ENCODE data around the gene PFDN1.

PFDN1 gene

GRCh38 chr5:140244525-140245025, 58.3 kb downstream of the PFDN1 start:
- H4K5ac ChIP-seq (ENCODE audit: low read length): no peak overlapping the region
- no CpG with 5 or more reads among the region's 14 CpGs for WGBS (ENCODE audit: extremely low coverage, insufficient coverage, low lambda C conversion rate)
- H3K79me2 ChIP-seq (ENCODE audit: control insufficient read depth, insufficient read depth, low read length): no peaks in the 10 kb centered on the region
- no peaks in the 10 kb centered on the region for H3K27me3 ChIP-seq (ENCODE audit: insufficient read depth, low read length, poor library complexity)
- DNase-seq: peak; percentile 95
- H3K23ac ChIP-seq (ENCODE audit: low read length): no peak overlapping the region
- H3K27ac ChIP-seq (ENCODE audit: low read depth, low read length): no peak overlapping the region
- H3K36me3 ChIP-seq (ENCODE audit: control insufficient read depth, insufficient read depth, low read length): no peaks in the 10 kb centered on the region
- H4K8ac ChIP-seq (ENCODE audit: low read depth, low read length): no peak overlapping the region
- H3K4me1 ChIP-seq (ENCODE audit: control insufficient read depth, low read depth, low read length): peaks cover 2% of the 10 kb centered on the region
- H3K56ac ChIP-seq (ENCODE audit: low read length): no peak overlapping the region
- no peak overlapping the region for H2BK120ac ChIP-seq (ENCODE audit: low read depth, low read length)
- H3K18ac ChIP-seq (ENCODE audit: low read length): no peak overlapping the region
- H2BK5ac ChIP-seq (ENCODE audit: low read length): no peak overlapping the region
- H2BK15ac ChIP-seq (replicated peaks; ENCODE audit: low read depth): no peak overlapping the region
- no peak overlapping the region for H3K9ac ChIP-seq (ENCODE audit: low read length)
- H2AK5ac ChIP-seq (ENCODE audit: low read length): no peak overlapping the region
- H3K79me1 ChIP-seq (ENCODE audit: low read length): no peaks in the 10 kb centered on the region
- H3K4me3 ChIP-seq (ENCODE audit: low read length): no peak overlapping the region
- no peak overlapping the region for H3K4me2 ChIP-seq (ENCODE audit: low read length)
- H3K4ac ChIP-seq (ENCODE audit: low read depth, low read length): no peak overlapping the region

- no peaks in the 10 kb centered on the region for H3K79me2 ChIP-seq (ENCODE audit: control insufficient read depth, insufficient read depth, low read length)
- H3K18ac ChIP-seq (ENCODE audit: low read length): no peak overlapping the region
- no peaks in the 10 kb centered on the region for H3K36me3 ChIP-seq (ENCODE audit: control insufficient read depth, insufficient read depth, low read length)
- H3K4me1 ChIP-seq (ENCODE audit: control insufficient read depth, low read depth, low read length): peaks cover 2% of the 10 kb centered on the region
- H3K56ac ChIP-seq (ENCODE audit: low read length): no peak overlapping the region
- no peak overlapping the region for H2BK5ac ChIP-seq (ENCODE audit: low read length)
- no peak overlapping the region for H4K8ac ChIP-seq (ENCODE audit: low read depth, low read length)
- DNase-seq: no peak
- no peak overlapping the region for H2BK15ac ChIP-seq (replicated peaks; ENCODE audit: low read depth)
- no peak overlapping the region for H4K5ac ChIP-seq (ENCODE audit: low read length)
- H3K79me1 ChIP-seq (ENCODE audit: low read length): no peaks in the 10 kb centered on the region
- H3K27ac ChIP-seq (ENCODE audit: low read depth, low read length): no peak overlapping the region
- H2BK120ac ChIP-seq (ENCODE audit: low read depth, low read length): no peak overlapping the region
- H3K4me2 ChIP-seq (ENCODE audit: low read length): no peak overlapping the region
- no peak overlapping the region for H3K4ac ChIP-seq (ENCODE audit: low read depth, low read length)
- H2AK5ac ChIP-seq (ENCODE audit: low read length): no peak overlapping the region
- WGBS (ENCODE audit: extremely low coverage, insufficient coverage, low lambda C conversion rate): no CpG with 5 or more reads among the region's 4 CpGs
- no peak overlapping the region for H3K4me3 ChIP-seq (ENCODE audit: low read length)
- no peaks in the 10 kb centered on the region for H3K27me3 ChIP-seq (ENCODE audit: insufficient read depth, low read length, poor library complexity)
- H3K23ac ChIP-seq (ENCODE audit: low read length): no peak overlapping the region
- no peak overlapping the region for H3K9ac ChIP-seq (ENCODE audit: low read length)
Measured at GRCh38 chr5:140243706-140244250, 59.1 kb downstream of the PFDN1 start.

- no peak overlapping the region for H4K8ac ChIP-seq (ENCODE audit: low read depth, low read length)
- H3K56ac ChIP-seq (ENCODE audit: low read length): no peak overlapping the region
- no peak overlapping the region for H3K23ac ChIP-seq (ENCODE audit: low read length)
- H3K36me3 ChIP-seq (ENCODE audit: control insufficient read depth, insufficient read depth, low read length): no peaks in the 10 kb centered on the region
- WGBS (ENCODE audit: extremely low coverage, insufficient coverage, low lambda C conversion rate): no CpG with 5 or more reads among the region's 4 CpGs
- no peak overlapping the region for H3K27ac ChIP-seq (ENCODE audit: low read depth, low read length)
- H3K4me1 ChIP-seq (ENCODE audit: control insufficient read depth, low read depth, low read length): peaks cover 2% of the 10 kb centered on the region
- no peaks in the 10 kb centered on the region for H3K27me3 ChIP-seq (ENCODE audit: insufficient read depth, low read length, poor library complexity)
- no peak overlapping the region for H3K9ac ChIP-seq (ENCODE audit: low read length)
- H3K4me2 ChIP-seq (ENCODE audit: low read length): no peak overlapping the region
- no peaks in the 10 kb centered on the region for H3K79me1 ChIP-seq (ENCODE audit: low read length)
- H4K5ac ChIP-seq (ENCODE audit: low read length): no peak overlapping the region
- H2BK15ac ChIP-seq (replicated peaks; ENCODE audit: low read depth): no peak overlapping the region
- DNase-seq: no peak
- H3K4me3 ChIP-seq (ENCODE audit: low read length): no peak overlapping the region
- no peak overlapping the region for H2BK120ac ChIP-seq (ENCODE audit: low read depth, low read length)
- no peak overlapping the region for H3K18ac ChIP-seq (ENCODE audit: low read length)
- H2AK5ac ChIP-seq (ENCODE audit: low read length): no peak overlapping the region
- H3K79me2 ChIP-seq (ENCODE audit: control insufficient read depth, insufficient read depth, low read length): no peaks in the 10 kb centered on the region
- no peak overlapping the region for H3K4ac ChIP-seq (ENCODE audit: low read depth, low read length)
- no peak overlapping the region for H2BK5ac ChIP-seq (ENCODE audit: low read length)
Measured at GRCh38 chr5:140242890-140243585, 59.9 kb downstream of the PFDN1 start.

- H2AK5ac ChIP-seq (ENCODE audit: low read length): no peak overlapping the region
- H2BK15ac ChIP-seq (replicated peaks; ENCODE audit: low read depth): no peak overlapping the region
- H3K4ac ChIP-seq (ENCODE audit: low read depth, low read length): no peak overlapping the region
- no peaks in the 10 kb centered on the region for H3K79me2 ChIP-seq (ENCODE audit: control insufficient read depth, insufficient read depth, low read length)
- H3K27ac ChIP-seq (ENCODE audit: low read depth, low read length): no peak overlapping the region
- H2BK120ac ChIP-seq (ENCODE audit: low read depth, low read length): no peak overlapping the region
- H3K79me1 ChIP-seq (ENCODE audit: low read length): no peaks in the 10 kb centered on the region
- no peak overlapping the region for H3K4me3 ChIP-seq (ENCODE audit: low read length)
- H3K23ac ChIP-seq (ENCODE audit: low read length): no peak overlapping the region
- H4K8ac ChIP-seq (ENCODE audit: low read depth, low read length): no peak overlapping the region
- H3K56ac ChIP-seq (ENCODE audit: low read length): no peak overlapping the region
- H3K4me1 ChIP-seq (ENCODE audit: control insufficient read depth, low read depth, low read length): peaks cover 2% of the 10 kb centered on the region
- H2BK5ac ChIP-seq (ENCODE audit: low read length): no peak overlapping the region
- no peak overlapping the region for H3K4me2 ChIP-seq (ENCODE audit: low read length)
- WGBS (ENCODE audit: extremely low coverage, insufficient coverage, low lambda C conversion rate): no CpG with 5 or more reads among the region's 5 CpGs
- no peaks in the 10 kb centered on the region for H3K27me3 ChIP-seq (ENCODE audit: insufficient read depth, low read length, poor library complexity)
- no peak overlapping the region for H3K18ac ChIP-seq (ENCODE audit: low read length)
- DNase-seq: peak; percentile 63
- no peak overlapping the region for H3K9ac ChIP-seq (ENCODE audit: low read length)
- H3K36me3 ChIP-seq (ENCODE audit: control insufficient read depth, insufficient read depth, low read length): no peaks in the 10 kb centered on the region
- no peak overlapping the region for H4K5ac ChIP-seq (ENCODE audit: low read length)
Measured at GRCh38 chr5:140242099-140242498, 60.8 kb downstream of the PFDN1 start.

DNA sequence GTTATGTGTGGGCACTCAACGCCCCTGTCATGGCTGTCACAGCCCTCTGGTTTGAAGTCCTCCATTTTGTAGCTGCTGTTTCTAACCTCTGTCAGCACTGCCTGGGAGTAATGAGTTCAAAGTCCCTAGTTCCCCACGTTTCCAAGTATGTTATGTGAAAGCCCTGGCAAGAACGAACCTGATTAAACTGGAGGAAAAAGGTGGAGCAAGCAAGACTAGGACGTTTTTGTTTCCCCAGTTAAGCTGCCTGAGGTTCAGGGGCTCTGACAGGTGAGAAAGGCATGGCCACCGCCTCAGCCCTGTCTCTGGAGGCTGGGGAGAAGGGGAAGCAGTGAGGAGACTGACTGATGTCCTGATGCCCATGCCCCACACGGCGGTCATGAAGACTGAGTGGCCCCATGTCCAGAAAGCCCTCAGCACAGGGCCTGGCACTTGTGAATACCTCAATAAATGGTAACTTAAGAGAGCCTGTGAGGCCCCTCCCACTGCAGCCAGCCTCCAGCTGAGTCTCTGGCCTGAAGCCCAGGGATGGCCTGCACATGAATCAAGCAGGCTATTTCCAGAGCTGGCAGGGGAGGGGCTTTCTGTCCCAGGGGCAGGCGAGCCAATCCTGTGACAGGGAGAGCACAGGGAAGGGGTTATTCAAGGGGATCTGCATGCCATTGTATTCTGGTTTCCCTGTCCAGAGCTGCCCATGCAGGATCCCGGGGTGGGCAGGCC, 61.8 kb downstream of the PFDN1 start:
- Histone ChIP-seq H3K27ac (ENCODE audit: low read depth, low read length) (no peak overlapping the region), H3K36me3 (ENCODE audit: control insufficient read depth, insufficient read depth, low read length) (no peaks in the 10 kb centered on the region), H3K56ac (ENCODE audit: low read length) (no peak overlapping the region), H3K9ac (ENCODE audit: low read length) (no peak overlapping the region), H3K4me1 (ENCODE audit: control insufficient read depth, low read depth, low read length) (peaks cover 2% of the 10 kb centered on the region), H3K79me2 (ENCODE audit: control insufficient read depth, insufficient read depth, low read length) (no peaks in the 10 kb centered on the region), H3K4ac (ENCODE audit: low read depth, low read length) (no peak overlapping the region), H4K8ac (ENCODE audit: low read depth, low read length) (no peak overlapping the region), H4K5ac (ENCODE audit: low read length) (no peak overlapping the region), H3K27me3 (ENCODE audit: insufficient read depth, low read length, poor library complexity) (no peaks in the 10 kb centered on the region), H3K79me1 (ENCODE audit: low read length) (no peaks in the 10 kb centered on the region), H3K23ac (ENCODE audit: low read length) (no peak overlapping the region), H2BK5ac (ENCODE audit: low read length) (no peak overlapping the region), H2BK120ac (ENCODE audit: low read depth, low read length) (no peak overlapping the region), H3K18ac (ENCODE audit: low read length) (no peak overlapping the region), H3K4me3 (ENCODE audit: low read length) (no peak overlapping the region), H2BK15ac (replicated peaks; ENCODE audit: low read depth) (no peak overlapping the region), H3K4me2 (ENCODE audit: low read length) (no peak overlapping the region), H2AK5ac (ENCODE audit: low read length) (no peak overlapping the region)
- DNase-seq: peak; percentile 91
- WGBS (ENCODE audit: extremely low coverage, insufficient coverage, low lambda C conversion rate): no CpG with 5 or more reads among the region's 9 CpGs

Measured in mesendoderm (in vitro differentiated cells).